Progenitor cell of endocrine pancreas (in vitro differentiated cells): Measurements from ENCODE around the gene MICOS13. TPM values are rescaled to one million over a fixed set of nuclear protein-coding genes. Genes with fewer than 3 reads are reported as not detected.

Source experiments
- DNase-seq: peaks from one replicate; pipeline ENCODE4 v3.0.0; 2021; ENCODE audit warnings: low spot score; ENCODE audit not compliant: unreplicated experiment
- H3K27ac Mint-ChIP-seq: 2 replicates; pipeline ENCODE4 v1.8.0; 2021; ENCODE audit warnings: mild to moderate bottlenecking, moderate library complexity, mixed read lengths
- H3K27me3 Mint-ChIP-seq: 2 replicates; pipeline ENCODE4 v1.8.0; 2021; ENCODE audit warnings: mixed read lengths
- H3K36me3 Mint-ChIP-seq: 2 replicates; pipeline ENCODE4 v1.8.0; 2022; ENCODE audit warnings: mixed read lengths; ENCODE audit not compliant: insufficient read depth
- H3K4me1 Mint-ChIP-seq: 2 replicates; pipeline ENCODE4 v1.8.0; 2021; ENCODE audit warnings: low read depth, mixed read lengths
- H3K4me3 Mint-ChIP-seq: 2 replicates; pipeline ENCODE4 v1.8.0; 2021; ENCODE audit warnings: low read depth, mild to moderate bottlenecking, moderate library complexity, mixed read lengths
- H3K9me3 Mint-ChIP-seq: 2 replicates; pipeline ENCODE4 v1.8.0; 2021; ENCODE audit warnings: low read depth, mixed read lengths
- total RNA-seq: library from RNA; stranded (reverse); gene quantifications from 2 replicates; pipeline ENCODE4 v1.2.1, GENCODE V29; 2021
- TF ChIP-seq, protein P1 (sequence below): fragments of 200-600 bp; sonication (generic); IDR thresholded peaks from one replicate; pipeline ENCODE4 v1.5.0; 2021; ENCODE audit warnings: antibody characterized with exemption, mild to moderate bottlenecking; ENCODE audit not compliant: unreplicated experiment

The MICOS13 gene
- total RNA-seq, 1 donor from 2014 or later, result 29.7 TPM

DNA sequence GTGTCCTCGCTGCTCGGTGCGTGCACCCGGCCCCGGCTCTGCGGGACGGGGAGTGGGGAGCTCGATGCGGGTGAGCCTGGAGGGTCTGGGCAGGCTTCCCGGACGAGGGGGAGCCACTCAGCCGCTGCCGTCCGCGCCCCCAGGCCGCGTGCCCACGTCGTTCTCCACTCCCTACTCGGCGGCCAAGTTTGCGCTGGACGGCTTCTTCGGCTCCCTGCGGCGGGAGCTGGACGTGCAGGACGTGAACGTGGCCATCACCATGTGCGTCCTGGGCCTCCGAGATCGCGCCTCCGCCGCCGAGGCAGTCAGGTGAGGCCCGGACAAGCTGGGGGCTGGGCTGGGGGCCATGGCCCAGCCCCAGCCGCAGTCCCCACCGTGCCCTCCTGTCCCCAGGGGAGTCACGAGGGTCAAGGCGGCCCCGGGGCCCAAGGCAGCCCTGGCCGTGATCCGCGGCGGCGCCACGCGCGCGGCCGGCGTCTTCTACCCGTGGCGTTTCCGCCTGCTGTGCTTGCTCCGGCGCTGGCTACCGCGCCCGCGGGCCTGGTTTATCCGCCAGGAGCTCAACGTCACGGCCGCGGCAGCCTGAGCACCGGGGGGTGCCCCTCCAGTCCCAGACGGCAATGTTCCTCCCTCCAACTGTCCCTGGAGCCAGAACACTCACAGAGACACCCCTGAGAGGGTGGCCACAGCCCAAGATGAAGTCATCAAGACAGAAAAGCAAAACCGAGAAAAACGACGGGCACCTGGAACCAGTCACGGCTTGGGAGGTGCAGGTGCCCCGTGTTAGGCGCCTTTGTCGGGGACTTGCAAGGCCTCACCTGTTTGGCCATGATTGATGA is 7.3 kb upstream of the MICOS13 start:
- H3K36me3 Mint-ChIP-seq, result peaks cover 5% of the 10 kb centered on the region
- H3K27me3 Mint-ChIP-seq, result no peaks in the 10 kb centered on the region
- no peak for DNase-seq
- no peak overlapping the region for H3K27ac Mint-ChIP-seq
- TF ChIP-seq, protein P1, sequence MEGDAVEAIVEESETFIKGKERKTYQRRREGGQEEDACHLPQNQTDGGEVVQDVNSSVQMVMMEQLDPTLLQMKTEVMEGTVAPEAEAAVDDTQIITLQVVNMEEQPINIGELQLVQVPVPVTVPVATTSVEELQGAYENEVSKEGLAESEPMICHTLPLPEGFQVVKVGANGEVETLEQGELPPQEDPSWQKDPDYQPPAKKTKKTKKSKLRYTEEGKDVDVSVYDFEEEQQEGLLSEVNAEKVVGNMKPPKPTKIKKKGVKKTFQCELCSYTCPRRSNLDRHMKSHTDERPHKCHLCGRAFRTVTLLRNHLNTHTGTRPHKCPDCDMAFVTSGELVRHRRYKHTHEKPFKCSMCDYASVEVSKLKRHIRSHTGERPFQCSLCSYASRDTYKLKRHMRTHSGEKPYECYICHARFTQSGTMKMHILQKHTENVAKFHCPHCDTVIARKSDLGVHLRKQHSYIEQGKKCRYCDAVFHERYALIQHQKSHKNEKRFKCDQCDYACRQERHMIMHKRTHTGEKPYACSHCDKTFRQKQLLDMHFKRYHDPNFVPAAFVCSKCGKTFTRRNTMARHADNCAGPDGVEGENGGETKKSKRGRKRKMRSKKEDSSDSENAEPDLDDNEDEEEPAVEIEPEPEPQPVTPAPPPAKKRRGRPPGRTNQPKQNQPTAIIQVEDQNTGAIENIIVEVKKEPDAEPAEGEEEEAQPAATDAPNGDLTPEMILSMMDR, result no peak
- H3K4me3 Mint-ChIP-seq, result no peak overlapping the region
- H3K9me3 Mint-ChIP-seq, result no peaks in the 10 kb centered on the region
- H3K4me1 Mint-ChIP-seq, result peaks cover 12% of the 10 kb centered on the region

DNA sequence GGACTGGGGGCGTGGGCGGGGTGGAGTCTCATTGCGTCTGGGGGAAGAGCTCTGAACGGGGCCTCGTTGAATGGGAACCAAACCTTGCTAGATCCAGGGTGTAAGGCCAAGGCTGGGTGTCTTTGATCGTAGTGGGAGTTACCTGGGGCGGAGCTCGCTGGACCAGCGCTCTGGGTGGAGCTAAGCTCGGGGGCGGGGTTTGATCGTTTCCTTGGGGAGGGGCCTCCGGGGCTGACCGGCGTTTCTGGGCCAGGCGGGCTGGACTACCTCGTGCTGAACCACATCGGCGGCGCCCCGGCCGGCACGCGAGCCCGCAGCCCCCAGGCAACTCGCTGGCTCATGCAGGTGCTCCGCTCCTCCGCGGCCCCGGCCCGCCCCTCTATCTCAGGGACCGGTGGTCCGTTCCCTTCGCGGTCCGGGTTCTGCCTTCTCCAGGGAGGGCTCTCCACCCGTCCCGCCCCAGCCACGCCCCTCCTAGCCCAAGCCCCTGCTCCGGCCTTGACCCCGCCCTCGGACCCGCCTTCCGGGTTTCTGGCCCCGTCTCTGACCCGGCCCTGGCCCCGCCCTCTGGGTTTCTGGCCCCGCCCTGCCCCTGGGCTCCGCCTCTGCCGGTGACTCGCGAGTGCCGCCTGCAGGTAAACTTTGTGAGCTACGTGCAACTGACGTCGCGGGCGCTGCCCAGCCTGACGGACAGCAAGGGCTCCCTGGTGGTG is 6.5 kb upstream of the MICOS13 start:
- TF ChIP-seq, protein P1, result peak; percentile 78
- peak overlapping the region; percentile 85 for H3K27ac Mint-ChIP-seq
- H3K9me3 Mint-ChIP-seq, result no peaks in the 10 kb centered on the region
- DNase-seq, result peak; percentile 99
- peaks cover 16% of the 10 kb centered on the region for H3K4me1 Mint-ChIP-seq
- H3K27me3 Mint-ChIP-seq, result no peaks in the 10 kb centered on the region
- peak overlapping the region; percentile 70 for H3K4me3 Mint-ChIP-seq
- H3K36me3 Mint-ChIP-seq, result peaks cover 5% of the 10 kb centered on the region

DNA sequence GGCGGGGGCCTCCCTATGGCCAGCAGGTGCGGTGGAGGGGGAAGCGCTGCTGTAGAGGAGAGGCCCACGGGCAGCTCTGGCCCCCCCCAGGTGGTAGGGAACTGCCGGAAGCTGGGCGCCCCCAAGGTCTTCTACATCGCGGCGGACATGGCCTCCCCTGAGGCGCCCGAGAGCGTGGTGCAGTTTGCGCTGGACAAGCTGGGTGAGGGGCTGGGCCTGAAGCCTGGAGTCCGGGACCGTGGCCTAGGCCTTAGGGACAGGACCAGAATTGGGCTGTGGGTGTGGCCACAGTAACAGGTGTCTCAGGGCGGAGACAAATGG is 6.0 kb upstream of the MICOS13 start:
- Mint-ChIP-seq H3K36me3 (peaks cover 5% of the 10 kb centered on the region), H3K4me3 (peak overlapping the region; percentile 70), H3K27me3 (no peaks in the 10 kb centered on the region), H3K4me1 (peaks cover 20% of the 10 kb centered on the region), H3K27ac (peak overlapping the region; percentile 85), H3K9me3 (no peaks in the 10 kb centered on the region)
- TF ChIP-seq, protein P1, result no peak
- no peak for DNase-seq

DNA sequence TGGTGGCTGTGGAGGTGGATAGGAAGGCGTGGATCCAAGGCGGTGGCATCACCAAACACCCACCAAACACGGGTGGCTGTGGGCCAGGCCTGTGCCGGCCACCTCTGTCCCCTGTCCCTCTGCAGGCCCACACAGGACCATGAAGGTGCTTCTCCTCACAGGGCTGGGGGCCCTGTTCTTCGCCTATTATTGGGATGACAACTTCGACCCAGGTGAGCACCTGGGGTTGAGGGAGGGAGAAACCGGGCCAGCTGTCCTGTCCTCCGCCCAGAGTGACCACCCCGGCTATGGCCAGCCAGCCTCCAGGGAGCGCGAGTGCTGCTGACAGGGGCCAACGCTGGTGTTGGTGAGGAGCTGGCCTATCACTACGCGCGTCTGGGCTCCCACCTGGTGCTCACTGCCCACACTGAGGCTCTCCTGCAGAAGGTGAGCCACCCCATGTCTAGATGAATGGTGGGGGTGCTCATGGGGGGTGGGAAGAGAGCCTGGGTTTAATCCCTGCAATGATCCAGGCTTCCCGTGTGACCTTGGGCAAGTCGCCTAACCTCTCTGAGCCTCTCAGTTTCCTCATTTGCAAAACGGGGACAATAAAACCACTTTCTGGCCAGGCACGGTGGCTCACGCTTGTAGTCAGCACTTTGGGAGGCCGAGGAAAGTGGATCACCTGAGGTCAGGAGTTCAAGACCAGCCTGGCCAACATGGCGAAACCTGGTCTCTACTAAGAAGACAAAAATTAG is 4.5 kb upstream of the MICOS13 start:
- Mint-ChIP-seq H3K36me3 (peaks cover 5% of the 10 kb centered on the region), H3K27ac (no peak overlapping the region), H3K4me1 (peaks cover 17% of the 10 kb centered on the region), H3K4me3 (no peak overlapping the region), H3K27me3 (no peaks in the 10 kb centered on the region), H3K9me3 (no peaks in the 10 kb centered on the region)
- no peak for DNase-seq
- TF ChIP-seq, protein P1, result no peak
